WTC11 (cell line): ENCODE data around the gene FOXO3. TPM values are rescaled to one million over a fixed set of nuclear protein-coding genes. Genes with fewer than 3 reads are reported as not detected.

Experiments used
- ATAC-seq: fragments of 200-7000 bp; cut with Tn5 transposase; 2 replicates; pipeline ENCODE4 v1.10.0; 2021; ENCODE audit warnings: mild to moderate bottlenecking, moderate library complexity
- CTCF ChIA-PET: fragments of 300-600 bp; sonication (Branson Sonifier 250); formaldehyde crosslinking; loops from one replicate; lab custom pipeline; 2021; ENCODE audit warnings: antibody characterized with exemption; lab: Charles Lee
- POLR2A ChIA-PET: fragments of 350-600 bp; sonication (Branson Sonifier 250); formaldehyde crosslinking; loops from one replicate; lab custom pipeline; 2021; ENCODE audit warnings: antibody characterized with exemption; lab: Charles Lee
- DNase-seq: peaks from one replicate; pipeline ENCODE4 v3.0.0; 2021; ENCODE audit warnings: low spot score
- H3K27ac Mint-ChIP-seq: 2 replicates; pipeline ENCODE4 v1.8.0; 2021; ENCODE audit warnings: mixed read lengths
- H3K27me3 Mint-ChIP-seq: 2 replicates; pipeline ENCODE4 v1.8.0; 2021; ENCODE audit warnings: low read depth, mild to moderate bottlenecking, moderate library complexity, mixed read lengths
- H3K36me3 Mint-ChIP-seq: 2 replicates; pipeline ENCODE4 v1.8.0; 2021; ENCODE audit warnings: mixed read lengths
- H3K4me1 Mint-ChIP-seq: 2 replicates; pipeline ENCODE4 v1.8.0; 2022; ENCODE audit warnings: mixed read lengths
- H3K4me3 Mint-ChIP-seq: 2 replicates; pipeline ENCODE4 v1.8.0; 2021; ENCODE audit warnings: mild to moderate bottlenecking, moderate library complexity, mixed read lengths
- H3K9me3 Mint-ChIP-seq: 2 replicates; pipeline ENCODE4 v1.8.0; 2021; ENCODE audit warnings: mixed read lengths
- ATF1 ChIP-seq: sonication (generic); formaldehyde crosslinking; IDR thresholded peaks from 2 replicates; pipeline ENCODE4 v1.8.1; 2023; ENCODE audit warnings: mild to moderate bottlenecking, moderate library complexity, missing genetic modification reagents
- CDX4 ChIP-seq: fragments of 250-450 bp; sonication (Bioruptor Pico); IDR thresholded peaks from 2 replicates; pipeline ENCODE4 v1.9.0; 2021; ENCODE audit warnings: moderate library complexity, mild to moderate bottlenecking, inconsistent platforms, borderline replicate concordance
- E2F4 ChIP-seq: sonication (generic); formaldehyde crosslinking; IDR thresholded peaks from 2 replicates; pipeline ENCODE4 v1.8.1; 2022; ENCODE audit warnings: low read depth, mild to moderate bottlenecking, moderate library complexity, missing genetic modification reagents, borderline replicate concordance
- EMX1 ChIP-seq: fragments of 250-450 bp; sonication (Bioruptor Pico); IDR thresholded peaks from 2 replicates; pipeline ENCODE4 v1.8.0; 2021; ENCODE audit warnings: mild to moderate bottlenecking
- ETV6 ChIP-seq: sonication (generic); formaldehyde crosslinking; IDR thresholded peaks from 2 replicates; pipeline ENCODE4 v1.8.1; 2022; ENCODE audit warnings: mild to moderate bottlenecking, missing genetic modification reagents
- GTF2I ChIP-seq: fragments of 250-450 bp; sonication (Bioruptor Pico); conservative IDR thresholded peaks from 2 replicates; pipeline ENCODE4 v1.4.0; 2021; ENCODE audit warnings: mild to moderate bottlenecking
- JAZF1 ChIP-seq: fragments of 250-450 bp; sonication (Bioruptor Pico); IDR thresholded peaks from 2 replicates; pipeline ENCODE4 v1.9.0; 2021; ENCODE audit warnings: moderate library complexity, mild to moderate bottlenecking, inconsistent platforms
- NR1H2 ChIP-seq: sonication (generic); formaldehyde crosslinking; IDR thresholded peaks from 2 replicates; pipeline ENCODE4 v1.9.0; 2021; ENCODE audit warnings: mild to moderate bottlenecking, moderate library complexity, missing genetic modification reagents
- OVOL2 ChIP-seq: fragments of 250-450 bp; sonication (Bioruptor Pico); IDR thresholded peaks from 2 replicates; pipeline ENCODE4 v1.9.0; 2021; ENCODE audit warnings: mild to moderate bottlenecking, borderline replicate concordance
- PRDM15 ChIP-seq: sonication (generic); formaldehyde crosslinking; IDR thresholded peaks from 2 replicates; pipeline ENCODE4 v1.8.0; 2022; ENCODE audit warnings: missing genetic modification reagents
- RORB ChIP-seq: fragments of 250-450 bp; sonication (Bioruptor Pico); IDR thresholded peaks from 2 replicates; pipeline ENCODE4 v1.9.0; 2021; ENCODE audit warnings: mild to moderate bottlenecking
- SP1 ChIP-seq: sonication (generic); formaldehyde crosslinking; conservative IDR thresholded peaks from 2 replicates; pipeline ENCODE4 v1.8.1; 2022; ENCODE audit warnings: missing genetic modification reagents
- TP53 ChIP-seq: sonication (generic); formaldehyde crosslinking; IDR thresholded peaks from 2 replicates; pipeline ENCODE4 v1.8.1; 2023; ENCODE audit warnings: mild to moderate bottlenecking, missing genetic modification reagents
- ZNF138 ChIP-seq: sonication (generic); formaldehyde crosslinking; conservative IDR thresholded peaks from 2 replicates; pipeline ENCODE4 v1.8.1; 2022; ENCODE audit warnings: mild to moderate bottlenecking, moderate library complexity, missing genetic modification reagents
- ZNF263 ChIP-seq: sonication (generic); formaldehyde crosslinking; IDR thresholded peaks from 2 replicates; pipeline ENCODE4 v1.8.1; 2022; ENCODE audit warnings: low read depth, mild to moderate bottlenecking, moderate library complexity, missing genetic modification reagents
- total RNA-seq: library from RNA; stranded (reverse); gene quantifications from 3 replicates; pipeline ENCODE4 v1.2.3, GENCODE V29; 2021
- TF ChIP-seq, protein P1 (sequence below): sonication (generic); formaldehyde crosslinking; IDR thresholded peaks from 2 replicates; pipeline ENCODE4 v1.8.1; 2023; ENCODE audit warnings: mild to moderate bottlenecking, moderate library complexity, missing genetic modification reagents
- TF ChIP-seq, protein P2 (sequence below): sonication (generic); formaldehyde crosslinking; IDR thresholded peaks from 2 replicates; pipeline ENCODE4 v1.8.0; 2022; ENCODE audit warnings: mild to moderate bottlenecking, missing genetic modification reagents
- TF ChIP-seq, protein P3 (sequence below): sonication (generic); formaldehyde crosslinking; IDR thresholded peaks from 2 replicates; pipeline ENCODE4 v1.8.1; 2022; ENCODE audit warnings: low read depth, missing genetic modification reagents, borderline replicate concordance

The FOXO3 gene
- total RNA-seq, 1 experiment from 2014 or later, result 15.6 TPM

DNA sequence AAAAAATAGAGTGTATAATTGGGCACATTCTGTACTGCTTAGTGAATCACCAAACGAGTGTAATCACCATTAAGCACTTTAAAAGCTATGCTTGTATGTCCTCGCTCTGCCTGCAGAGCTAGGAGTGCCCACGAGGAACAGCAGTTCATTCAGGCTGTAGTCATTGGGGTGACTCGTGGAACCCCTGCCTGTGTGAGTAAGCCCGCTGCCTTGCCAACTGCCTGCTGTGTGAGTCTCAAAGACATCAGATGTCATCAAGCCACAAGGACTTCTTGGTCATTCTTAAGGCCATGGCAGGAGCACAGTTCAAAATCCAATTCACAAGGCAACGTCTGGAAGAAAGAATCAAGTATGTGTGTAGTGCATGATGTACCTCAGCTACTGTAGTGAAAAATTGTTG lies 60.4 kb downstream of the FOXO3 start:
- no peak for DNase-seq
- H3K9me3 Mint-ChIP-seq, result no peaks in the 10 kb centered on the region

DNA sequence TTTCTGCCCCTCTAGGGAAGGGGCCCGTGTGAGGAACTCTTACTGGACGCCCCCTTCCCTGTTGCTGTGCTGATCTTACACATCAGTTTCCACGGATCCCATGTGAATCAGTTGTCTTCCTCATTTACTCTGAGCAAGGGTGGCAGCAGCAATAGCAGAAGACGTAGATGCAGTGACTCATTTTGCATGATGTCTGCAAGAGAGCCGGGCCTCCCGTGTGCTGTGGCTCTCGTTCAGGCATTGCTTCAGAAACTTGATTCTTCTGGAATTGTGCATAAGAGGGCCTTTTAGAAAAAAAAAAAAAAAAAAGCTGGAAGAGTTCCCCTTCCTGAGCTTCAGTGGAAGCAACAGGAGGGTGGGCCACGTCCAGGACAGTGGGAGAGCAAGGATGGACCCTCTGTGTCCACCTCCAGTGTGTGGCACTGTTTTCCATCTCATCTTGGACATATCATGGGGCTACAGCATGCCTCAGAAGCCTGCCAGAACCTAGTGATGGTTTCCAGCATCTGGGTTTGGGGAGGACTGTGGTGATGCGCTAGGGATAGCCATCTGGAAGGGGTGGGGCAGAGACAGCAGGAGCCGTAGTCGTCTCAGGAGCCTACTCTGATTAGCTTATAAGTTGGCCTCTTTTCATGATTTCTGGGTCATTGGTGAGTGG lies 62.1 kb downstream of the FOXO3 start:
- no peak for DNase-seq
- Mint-ChIP-seq H3K27ac (no peak overlapping the region), H3K27me3 (no peaks in the 10 kb centered on the region), H3K36me3 (no peaks in the 10 kb centered on the region)
- CTCF ChIA-PET, result interaction anchor here (0.6 kb wide), 1 partner anchor 9 kb away, joined by 3 read pairs; no protein-coding TSS in a partner anchor
- POLR2A ChIA-PET, result no interaction called here
- TF ChIP-seq CDX4 (CRISPR knock-in tag) (no peak), ZNF263 (no peak), ETV6 (no peak)
- TF ChIP-seq, all 79 proteins: peak for 0
- Mint-ChIP-seq H3K4me1 (peaks cover 46% of the 10 kb centered on the region), H3K4me3 (no peak overlapping the region), H3K9me3 (no peaks in the 10 kb centered on the region)
- ATAC-seq, result no peak

More for the DNA sequence above, 60.4 kb downstream of the FOXO3 start:
- ATAC-seq, result peak; percentile 50; the same call in 1 of the 2 replicates
- Mint-ChIP-seq H3K27me3 (no peaks in the 10 kb centered on the region), H3K36me3 (no peaks in the 10 kb centered on the region), H3K4me3 (no peak overlapping the region), H3K27ac (no peak overlapping the region), H3K4me1 (peaks cover 34% of the 10 kb centered on the region)
- TF ChIP-seq GTF2I (CRISPR knock-in tag) (no peak), ZNF138 (CRISPR knock-in tag) (no peak)
- ChIA-PET POLR2A (no interaction called here), CTCF (no interaction called here)

- Mint-ChIP-seq H3K9me3 (no peaks in the 10 kb centered on the region), H3K4me1 (peaks cover 53% of the 10 kb centered on the region), H3K27me3 (no peaks in the 10 kb centered on the region), H3K4me3 (no peak overlapping the region), H3K36me3 (no peaks in the 10 kb centered on the region), H3K27ac (no peak overlapping the region)
- POLR2A ChIA-PET, result no interaction called here
- CTCF ChIA-PET, result no interaction called here
- no peak for ATAC-seq
- TF ChIP-seq TP53 (CRISPR knock-in tag), result no peak
- TF ChIP-seq GTF2I (CRISPR knock-in tag), result no peak
- TF ChIP-seq, protein P1, sequence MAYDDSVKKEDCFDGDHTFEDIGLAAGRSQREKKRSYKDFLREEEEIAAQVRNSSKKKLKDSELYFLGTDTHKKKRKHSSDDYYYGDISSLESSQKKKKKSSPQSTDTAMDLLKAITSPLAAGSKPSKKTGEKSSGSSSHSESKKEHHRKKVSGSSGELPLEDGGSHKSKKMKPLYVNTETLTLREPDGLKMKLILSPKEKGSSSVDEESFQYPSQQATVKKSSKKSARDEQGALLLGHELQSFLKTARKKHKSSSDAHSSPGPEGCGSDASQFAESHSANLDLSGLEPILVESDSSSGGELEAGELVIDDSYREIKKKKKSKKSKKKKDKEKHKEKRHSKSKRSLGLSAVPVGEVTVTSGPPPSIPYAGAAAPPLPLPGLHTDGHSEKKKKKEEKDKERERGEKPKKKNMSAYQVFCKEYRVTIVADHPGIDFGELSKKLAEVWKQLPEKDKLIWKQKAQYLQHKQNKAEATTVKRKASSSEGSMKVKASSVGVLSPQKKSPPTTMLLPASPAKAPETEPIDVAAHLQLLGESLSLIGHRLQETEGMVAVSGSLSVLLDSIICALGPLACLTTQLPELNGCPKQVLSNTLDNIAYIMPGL (CRISPR knock-in tag), result no peak
- TF ChIP-seq OVOL2, result no peak
- TF ChIP-seq SP1, result no peak
- TF ChIP-seq, protein P2, sequence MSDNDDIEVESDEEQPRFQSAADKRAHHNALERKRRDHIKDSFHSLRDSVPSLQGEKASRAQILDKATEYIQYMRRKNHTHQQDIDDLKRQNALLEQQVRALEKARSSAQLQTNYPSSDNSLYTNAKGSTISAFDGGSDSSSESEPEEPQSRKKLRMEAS, result no peak
- no peak for TF ChIP-seq JAZF1 (CRISPR knock-in tag)
- TF ChIP-seq EMX1, result no peak
- TF ChIP-seq RORB (CRISPR knock-in tag), result no peak
- TF ChIP-seq PRDM15 (CRISPR knock-in tag), result no peak
- TF ChIP-seq, protein P3, sequence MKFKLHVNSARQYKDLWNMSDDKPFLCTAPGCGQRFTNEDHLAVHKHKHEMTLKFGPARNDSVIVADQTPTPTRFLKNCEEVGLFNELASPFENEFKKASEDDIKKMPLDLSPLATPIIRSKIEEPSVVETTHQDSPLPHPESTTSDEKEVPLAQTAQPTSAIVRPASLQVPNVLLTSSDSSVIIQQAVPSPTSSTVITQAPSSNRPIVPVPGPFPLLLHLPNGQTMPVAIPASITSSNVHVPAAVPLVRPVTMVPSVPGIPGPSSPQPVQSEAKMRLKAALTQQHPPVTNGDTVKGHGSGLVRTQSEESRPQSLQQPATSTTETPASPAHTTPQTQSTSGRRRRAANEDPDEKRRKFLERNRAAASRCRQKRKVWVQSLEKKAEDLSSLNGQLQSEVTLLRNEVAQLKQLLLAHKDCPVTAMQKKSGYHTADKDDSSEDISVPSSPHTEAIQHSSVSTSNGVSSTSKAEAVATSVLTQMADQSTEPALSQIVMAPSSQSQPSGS, result no peak
- TF ChIP-seq E2F4, result no peak
- TF ChIP-seq NR1H2 (CRISPR knock-in tag), result no peak
- TF ChIP-seq ATF1 (CRISPR knock-in tag), result no peak
- DNase-seq, result no peak
These were observed 63.3 kb downstream of the FOXO3 start for GRCh38 chr6:108623995-108624394.
